ENCODE results near the gene NNMT. TPM values are rescaled to one million over a fixed set of nuclear protein-coding genes. Genes with fewer than 3 reads are reported as not detected.

Gene NNMT
- total and polyA plus RNA-seq, 9 of the 15 experiments (the other 6 are each of a cell fraction or from before 2014, with no cell fraction given), result 6.1 to 15.0 (median 11.2) TPM

GRCh38 chr11:114264381-114264780 lies 31.8 kb upstream of the NNMT start:
- Histone ChIP-seq H3K27ac (ENCODE audit: extremely low read depth, low read depth, low read length) (no peak overlapping the region), H3K9me1 (ENCODE audit: control insufficient read depth, insufficient read depth, low read length) (no peaks in the 10 kb centered on the region), H3K9ac (ENCODE audit: insufficient read depth in 1 of 2, low read depth in 2 of 2, low read length in 2 of 2) (no peak overlapping the region), H4K20me1 (replicated peaks; ENCODE audit: control insufficient read depth, insufficient read depth, low read length) (no peaks in the 10 kb centered on the region), H3K36me3 (ENCODE audit: control insufficient read depth, insufficient read depth, low read length) (no peaks in the 10 kb centered on the region), H3K4me2 (ENCODE audit: insufficient read depth, low read length) (no peak overlapping the region), H2AFZ (ENCODE audit: low read depth, low read length) (no peak overlapping the region), H3K4me1 (replicated peaks in 1 of 2; ENCODE audit: control insufficient read depth in 2 of 2, insufficient read depth in 2 of 2, low read length in 2 of 2) (peaks cover 4 to 12% of the 10 kb centered on the region in 2 experiments; a peak in 4 of 5 replicates), H3K9me3 (replicated peaks; ENCODE audit: control insufficient read depth, insufficient read depth, low read depth, low read length) (no peaks in the 10 kb centered on the region), H3K4me3 (no peak overlapping the region), H3K27me3 (ENCODE audit: control insufficient read depth in 2 of 2, insufficient read depth in 2 of 2, low read length in 2 of 2) (peaks cover 0 to 3% of the 10 kb centered on the region in 2 experiments; a peak in 3 of 5 replicates), H3K79me2 (ENCODE audit: control insufficient read depth, insufficient read depth, low read length) (no peaks in the 10 kb centered on the region)
- POLR2A ChIA-PET, result interaction anchor here (0.8 kb wide), 1 partner anchor 156 kb away, joined by 3 read pairs; no protein-coding TSS in a partner anchor
- in situ Hi-C loops (cut with MboI), result loop anchor here (5.0 to 25.0 kb wide), 3 partner anchors 250 to 952 kb away; partner anchors contain the start of gene TTC12
- 0% methylated on average over 2 of the region's 2 CpGs for WGBS (ENCODE audit: insufficient coverage, low coverage, missing lambda C conversion rate)
- ATAC-seq (no peak), FAIRE-seq (no peak), DNase-seq (ENCODE audit: extremely low read depth in 1 of 4, low spot score in 3 of 4) (no peak)
- TF ChIP-seq ETV5 (CRISPR knock-in tag; IDR thresholded peaks at IDR 0.05; ENCODE audit: low read depth), result no peak
- no peak for TF ChIP-seq ZNF445 (CRISPR knock-in tag; IDR thresholded peaks at IDR 0.05; ENCODE audit: low read depth)
- TF ChIP-seq SIRT6 (IDR thresholded peaks at IDR 0.05; ENCODE audit: low read depth, low read length), result no peak
- TF ChIP-seq SRSF9 (IDR thresholded peaks at IDR 0.05; ENCODE audit: borderline replicate concordance, low read depth, low read length), result no peak
- no peak for TF ChIP-seq REST (IDR thresholded peaks at IDR 0.05; ENCODE audit: borderline replicate concordance)
- TF ChIP-seq REST (CRISPR knock-in tag; IDR thresholded peaks at IDR 0.05; ENCODE audit: low read depth), result no peak
- TF ChIP-seq SMARCC2 (IDR thresholded peaks at IDR 0.05; ENCODE audit: low read depth), result no peak
- no peak for TF ChIP-seq STAT5A (IDR thresholded peaks at IDR 0.05; ENCODE audit: borderline replicate concordance, low read length)
- no peak for TF ChIP-seq SRSF1 (IDR thresholded peaks at IDR 0.05; ENCODE audit: low read depth, low read length)
- intact Hi-C loops (cut with micrococcal nuclease), result loop anchor here (5.0 to 10.0 kb wide), 2 partner anchors 670 to 957 kb away; no protein-coding TSS in a partner anchor
- CTCF ChIA-PET (ENCODE audit: low intra/inter-chr PET ratio), result no interaction called here
- BruUV-seq (replicated peaks), result no TSS peak

Measured in K562 (cell line).